ENCODE measurements around the gene PTGER1.
"Not testable (repeated sequence)": the region's sequence is repeated elsewhere in the genome, so short reads cannot be mapped to it uniquely, and the experiment has no call there.

Gene PTGER1

GRCh38 chr19:14479309-14479974 lies 4.3 kb upstream of the PTGER1 start:
- no peak for DNase-seq
- intact Hi-C loops (cut with DNase I), result no loop called here

- no peak for DNase-seq
- intact Hi-C loops (cut with DNase I), result no loop called here
These were observed 3.0 kb upstream of the PTGER1 start for GRCh38 chr19:14478113-14478545.

- intact Hi-C loops (cut with DNase I), result no loop called here
- DNase-seq, result no peak
These were observed 2.4 kb upstream of the PTGER1 start for GRCh38 chr19:14477418-14478112.

- peak in 15 of 42 donors; percentile 20 to 76 (median 43) for DNase-seq
- intact Hi-C loops (cut with DNase I), result no loop called here
These were observed 1.7 kb upstream of the PTGER1 start for GRCh38 chr19:14476673-14477401.

GRCh38 chr19:14476327-14476672 lies 1.1 kb upstream of the PTGER1 start:
- intact Hi-C loops (cut with DNase I), result no loop called here
- DNase-seq, result no peak

GRCh38 chr19:14474827-14475226 lies 327 bp downstream of the PTGER1 start:
- intact Hi-C loops (cut with DNase I), result loop anchor here (5.0 kb wide), 1 partner anchor 338 kb away; the partner anchor contains the start of gene ASF1B
- no peak for DNase-seq

GRCh38 chr19:14473978-14474578 lies 1.1 kb downstream of the PTGER1 start:
- peak in 16 of 42 donors; percentile 32 to 74 (median 44) for DNase-seq
- intact Hi-C loops (cut with DNase I), result loop anchor here (5.0 kb wide), 1 partner anchor 337 kb away; the partner anchor contains the start of gene ASF1B

- intact Hi-C loops (cut with DNase I), result loop anchor here (5.0 kb wide), 1 partner anchor 336 kb away; the partner anchor contains the start of gene ASF1B
- DNase-seq, result peak in 6 of 42 donors; percentile 16 to 48 (median 36)
These were observed 1.8 kb downstream of the PTGER1 start for GRCh38 chr19:14473073-14473977.

- intact Hi-C loops (cut with DNase I), result loop anchor here (5.0 kb wide), 1 partner anchor 335 kb away; the partner anchor contains the start of gene ASF1B
- peak; percentile 46 to 91 (median 81) for DNase-seq
These were observed 2.8 kb downstream of the PTGER1 start for GRCh38 chr19:14472202-14472938.

- intact Hi-C loops (cut with DNase I), result loop anchor here (5.0 kb wide), 1 partner anchor 334 kb away; the partner anchor contains the start of gene ASF1B
- DNase-seq, result no peak
These were observed 3.5 kb downstream of the PTGER1 start for GRCh38 chr19:14471436-14472187.

- DNase-seq, result no peak
- intact Hi-C loops (cut with DNase I), result loop anchor here (5.0 kb wide), 1 partner anchor 333 kb away; the partner anchor contains the start of gene ASF1B
These were observed 4.9 kb downstream of the PTGER1 start for GRCh38 chr19:14470031-14470876.

- intact Hi-C loops (cut with DNase I), result no loop called here
- DNase-seq, result no peak
These were observed 7.3 kb downstream of the PTGER1 start for GRCh38 chr19:14467816-14468215.

- no peak for DNase-seq
- intact Hi-C loops (cut with DNase I), result no loop called here
These were observed 7.8 kb downstream of the PTGER1 start for GRCh38 chr19:14467391-14467790.

GRCh38 chr19:14463747-14464146 lies 11.4 kb downstream of the PTGER1 start:
- intact Hi-C loops (cut with DNase I), result no loop called here
- DNase-seq, result no peak

- intact Hi-C loops (cut with DNase I); DNase-seq: not testable (repeated sequence)
These were observed 12.8 kb downstream of the PTGER1 start for GRCh38 chr19:14462401-14462800.

GRCh38 chr19:14460935-14461334 lies 14.2 kb downstream of the PTGER1 start:
- no peak for DNase-seq
- intact Hi-C loops (cut with DNase I), result no loop called here

Data from head of caudate nucleus (tissue), 42 donors.